IMR-90 (cell line): Measurements from ENCODE around the gene ADD3.

Source experiments
- BHLHE40 ChIP-seq: fragments of 150-350 bp; IDR thresholded peaks from 2 replicates; pipeline ENCODE4 v1.6.1; 2016; ENCODE audit warnings: mild to moderate bottlenecking, low read depth, low read length
- MAZ ChIP-seq: IDR thresholded peaks from 2 replicates; pipeline ENCODE4 v1.6.1; 2012; ENCODE audit warnings: low read depth, mild to moderate bottlenecking, low read length, improper control_type of control experiment, moderate library complexity, borderline replicate concordance
- MXI1 ChIP-seq: IDR thresholded peaks from 2 replicates; pipeline ENCODE4 v1.6.1; 2012; ENCODE audit warnings: low read depth, mild to moderate bottlenecking, low read length, moderate library complexity, borderline replicate concordance
- POLR2A ChIP-seq: IDR thresholded peaks from 2 replicates; pipeline ENCODE4 v1.6.1; 2012; ENCODE audit warnings: mild to moderate bottlenecking, low read depth, low read length
- RFX5 ChIP-seq: IDR thresholded peaks from 2 replicates; pipeline ENCODE4 v1.8.0; 2012; ENCODE audit warnings: low read depth, mild to moderate bottlenecking, low read length, moderate library complexity
- SMC3 ChIP-seq: fragments of 150-350 bp; IDR thresholded peaks from 2 replicates; pipeline ENCODE4 v1.6.1; 2016; ENCODE audit warnings: low read depth, mild to moderate bottlenecking, antibody characterized with exemption, low read length, moderate library complexity
- TF ChIP-seq, protein P1 (sequence below): conservative IDR thresholded peaks from 2 replicates; pipeline ENCODE4 v1.5.1; 2012; ENCODE audit warnings: mild to moderate bottlenecking, low read depth, low read length, improper control_type of control experiment

GRCh38 chr10:110107887-110108286 is 100.1 kb downstream of the ADD3 start:
- TF ChIP-seq, protein P1, sequence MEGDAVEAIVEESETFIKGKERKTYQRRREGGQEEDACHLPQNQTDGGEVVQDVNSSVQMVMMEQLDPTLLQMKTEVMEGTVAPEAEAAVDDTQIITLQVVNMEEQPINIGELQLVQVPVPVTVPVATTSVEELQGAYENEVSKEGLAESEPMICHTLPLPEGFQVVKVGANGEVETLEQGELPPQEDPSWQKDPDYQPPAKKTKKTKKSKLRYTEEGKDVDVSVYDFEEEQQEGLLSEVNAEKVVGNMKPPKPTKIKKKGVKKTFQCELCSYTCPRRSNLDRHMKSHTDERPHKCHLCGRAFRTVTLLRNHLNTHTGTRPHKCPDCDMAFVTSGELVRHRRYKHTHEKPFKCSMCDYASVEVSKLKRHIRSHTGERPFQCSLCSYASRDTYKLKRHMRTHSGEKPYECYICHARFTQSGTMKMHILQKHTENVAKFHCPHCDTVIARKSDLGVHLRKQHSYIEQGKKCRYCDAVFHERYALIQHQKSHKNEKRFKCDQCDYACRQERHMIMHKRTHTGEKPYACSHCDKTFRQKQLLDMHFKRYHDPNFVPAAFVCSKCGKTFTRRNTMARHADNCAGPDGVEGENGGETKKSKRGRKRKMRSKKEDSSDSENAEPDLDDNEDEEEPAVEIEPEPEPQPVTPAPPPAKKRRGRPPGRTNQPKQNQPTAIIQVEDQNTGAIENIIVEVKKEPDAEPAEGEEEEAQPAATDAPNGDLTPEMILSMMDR: no peak
- TF ChIP-seq POLR2A (no peak), BHLHE40 (no peak), SMC3 (no peak), MAZ (no peak), RFX5 (no peak), MXI1 (no peak)
